H1 (cell line): ENCODE measurements around the gene STAT2. TPM values are rescaled to one million over a fixed set of nuclear protein-coding genes. Genes with fewer than 3 reads are reported as not detected.

ENCODE experiments used
- CTCF ChIA-PET: fragments of 300-600 bp; sonication (Branson Sonifier 250); formaldehyde crosslinking; loops from one replicate; lab custom pipeline; 2021; ENCODE audit not compliant: partially characterized antibody; lab: Charles Lee
- POLR2A ChIA-PET: fragments of 300-600 bp; sonication (Branson Sonifier 250); formaldehyde crosslinking; loops from one replicate; lab custom pipeline; 2021; ENCODE audit warnings: inconsistent platforms; ENCODE audit not compliant: partially characterized antibody; lab: Charles Lee
- DNase-seq, 2 experiments: peaks; one replicate each; pipeline versions ENCODE4 v3.0.0 to v3.0.0-alpha.2; 2010 to 2022; ENCODE audit warnings: low spot score in 2 of 2, low read depth in 1 of 2, mixed read lengths in 1 of 2
- FAIRE-seq: peaks from 2 replicates; lab custom pipeline; 2011; peaks lifted over from hg19 to GRCh38; lab: Jason Lieb, UNC
- H2AFZ ChIP-seq: 2 replicates; pipeline ENCODE4 v1.8.1; 2012; ENCODE audit warnings: low read length, inconsistent platforms
- H2AK5ac ChIP-seq: 2 replicates; pipeline ENCODE4 v1.6.1; 2013; ENCODE audit warnings: low read depth, low read length
- H2BK120ac ChIP-seq: replicated peaks from 2 replicates; pipeline ENCODE3; 2013; ENCODE audit warnings: low read depth, low read length, inconsistent platforms
- H2BK12ac ChIP-seq: 2 replicates; pipeline ENCODE4 v1.6.1; 2013; ENCODE audit warnings: low read depth, low read length
- H2BK15ac ChIP-seq: 2 replicates; pipeline ENCODE4 v1.6.1; 2013; ENCODE audit warnings: low read length
- H2BK20ac ChIP-seq: 2 replicates; pipeline ENCODE4 v1.6.1; 2013; ENCODE audit warnings: low read length
- H2BK5ac ChIP-seq: 2 replicates; pipeline ENCODE4 v1.6.1; 2013; ENCODE audit warnings: low read depth, low read length
- H3K14ac ChIP-seq: 2 replicates; pipeline ENCODE4 v1.6.1; 2013; ENCODE audit warnings: inconsistent platforms; ENCODE audit not compliant: insufficient read length
- H3K18ac ChIP-seq: 2 replicates; pipeline ENCODE4 v1.6.1; 2013; ENCODE audit warnings: low read length; ENCODE audit errors: extremely low read depth
- H3K23ac ChIP-seq: 2 replicates; pipeline ENCODE4 v1.6.1; 2013; ENCODE audit warnings: inconsistent platforms; ENCODE audit not compliant: insufficient read length
- H3K23me2 ChIP-seq: 2 replicates; pipeline ENCODE4 v1.6.1; 2013; ENCODE audit warnings: low read depth, low read length
- H3K27ac ChIP-seq: 2 replicates; pipeline ENCODE4 v1.6.1; 2011; ENCODE audit warnings: low read depth, low read length, inconsistent platforms
- H3K27me3 ChIP-seq, 4 experiments: replicated peaks in 1 of 4; 1 replicate in 1 of 4; 2 replicates in 3 of 4; pipeline versions ENCODE4 v1.6.1 to v1.8.1; 2011 to 2013; ENCODE audit warnings: low read length in 3 of 4, mild to moderate bottlenecking in 3 of 4, inconsistent platforms in 2 of 4, mixed read lengths in 2 of 4, moderate library complexity in 1 of 4; ENCODE audit not compliant: control insufficient read depth in 3 of 4, insufficient read depth in 3 of 4; ENCODE audit errors: extremely low read depth in 1 of 4
- H3K36me3 ChIP-seq, 4 experiments: 2 replicates each; pipeline versions ENCODE4 v1.6.1 to v1.8.1; 2011 to 2013; ENCODE audit warnings: mild to moderate bottlenecking in 4 of 4, low read length in 3 of 4, moderate library complexity in 2 of 4, control low read depth in 1 of 4, inconsistent platforms in 1 of 4; ENCODE audit not compliant: insufficient read depth in 4 of 4, control insufficient read depth in 2 of 4
- H3K4ac ChIP-seq: replicated peaks from 2 replicates; pipeline ENCODE3; 2013; ENCODE audit warnings: low read length, low read depth, mixed read lengths, inconsistent platforms; ENCODE audit not compliant: insufficient read length
- H3K4me1 ChIP-seq, 4 experiments: replicated peaks in 1 of 4; 1 replicate in 1 of 4; 2 replicates in 3 of 4; pipeline versions ENCODE4 v1.6.1 to v1.8.1; 2011 to 2013; ENCODE audit warnings: low read length in 3 of 4, inconsistent platforms in 2 of 4, mixed read lengths in 1 of 4; ENCODE audit not compliant: insufficient read depth in 4 of 4, control insufficient read depth in 3 of 4
- H3K4me2 ChIP-seq, 2 experiments: 2 replicates each; pipeline versions ENCODE4 v1.6.1 to v1.8.1; 2011 to 2013; ENCODE audit warnings: low read depth in 2 of 2, low read length in 2 of 2, control low read depth in 1 of 2, inconsistent platforms in 1 of 2, mild to moderate bottlenecking in 1 of 2; ENCODE audit not compliant: insufficient read depth in 1 of 2
- H3K4me3 ChIP-seq, 4 experiments: fragments of 200-600, 300-600 bp in 1 of 4; sonication (generic), shearing (Covaris generic), sonication (Bioruptor Twin) in 1 of 4; 2 replicates each; pipeline versions ENCODE4 v1.5.1 to v1.8.1; 2011 to 2016; ENCODE audit warnings: low read length in 4 of 4, low read depth in 3 of 4, control low read depth in 2 of 4, inconsistent platforms in 2 of 4, mild to moderate bottlenecking in 2 of 4, mixed read lengths in 1 of 4, moderate library complexity in 1 of 4; ENCODE audit not compliant: insufficient read depth in 2 of 4; ENCODE audit errors: extremely low read depth in 1 of 4
- H3K56ac ChIP-seq: replicated peaks from 2 replicates; pipeline ENCODE3; 2013; ENCODE audit warnings: low read depth, mild to moderate bottlenecking, mixed read lengths, low read length, inconsistent platforms; ENCODE audit not compliant: insufficient read length
- H3K79me1 ChIP-seq: 2 replicates; pipeline ENCODE4 v1.6.1; 2013; ENCODE audit warnings: low read depth, low read length, control low read depth
- H3K79me2 ChIP-seq, 2 experiments: 2 replicates each; pipeline versions ENCODE4 v1.6.1 to v1.8.1; 2012 to 2013; ENCODE audit warnings: low read length in 2 of 2, mild to moderate bottlenecking in 2 of 2, inconsistent platforms in 1 of 2; ENCODE audit not compliant: insufficient read depth in 2 of 2, control insufficient read depth in 1 of 2
- H3K9ac ChIP-seq, 4 experiments: replicated peaks in 1 of 4; 1 replicate in 1 of 4; 2 replicates in 3 of 4; pipeline versions ENCODE4 v1.6.1 to v1.8.1; 2011 to 2013; ENCODE audit warnings: low read depth in 3 of 4, low read length in 3 of 4, control low read depth in 2 of 4, mild to moderate bottlenecking in 2 of 4, moderate library complexity in 2 of 4, inconsistent platforms in 1 of 4; ENCODE audit errors: extremely low read depth in 1 of 4
- H3K9me3 ChIP-seq, 2 experiments: 2 replicates each; pipeline versions ENCODE4 v1.6.1 to v1.8.1; 2012 to 2013; ENCODE audit warnings: mild to moderate bottlenecking in 2 of 2, moderate library complexity in 2 of 2, control low read depth in 1 of 2, inconsistent platforms in 1 of 2, low read depth in 1 of 2, low read length in 1 of 2, mixed read lengths in 1 of 2; ENCODE audit not compliant: insufficient read depth in 2 of 2
- H4K20me1 ChIP-seq, 2 experiments: replicated peaks in 1 of 2; 2 replicates each; pipeline versions ENCODE3 to v1.8.1; 2011 to 2013; ENCODE audit warnings: inconsistent platforms in 2 of 2, low read length in 2 of 2, mild to moderate bottlenecking in 1 of 2; ENCODE audit not compliant: insufficient read depth in 2 of 2, control insufficient read depth in 1 of 2
- H4K5ac ChIP-seq: 2 replicates; pipeline ENCODE4 v1.6.1; 2013; ENCODE audit warnings: low read length, low read depth, mixed read lengths, inconsistent platforms; ENCODE audit not compliant: insufficient read length
- H4K8ac ChIP-seq: 2 replicates; pipeline ENCODE4 v1.8.0; 2013; ENCODE audit warnings: mild to moderate bottlenecking, moderate library complexity, low read length, inconsistent platforms; ENCODE audit not compliant: insufficient read depth; ENCODE audit errors: extremely low read depth
- H4K91ac ChIP-seq: replicated peaks from 2 replicates; pipeline ENCODE3; 2013; ENCODE audit warnings: low read length, mixed read lengths, inconsistent platforms; ENCODE audit not compliant: insufficient read length
- RNF2 ChIP-seq: fragments of 200-900, 300-1000 bp; sonication (generic); IDR thresholded peaks from 2 replicates; pipeline ENCODE4 v1.7.1; 2016; ENCODE audit warnings: borderline replicate concordance, low read depth, mild to moderate bottlenecking, antibody characterized with exemption, low read length; ENCODE audit not compliant: poor library complexity, severe bottlenecking; ENCODE audit errors: missing control alignments
- WGBS, 2 experiments: shearing (Covaris generic) in 1 of 2; methylation state at CpG; one replicate each; pipeline versions ENCODE4 v1.1.6 to v1.1.7; 2013 to 2015; ENCODE audit warnings: low lambda C conversion rate in 2 of 2, mixed read lengths in 2 of 2, inconsistent platforms in 1 of 2, low coverage in 1 of 2, missing lambda C conversion rate in 1 of 2; ENCODE audit not compliant: insufficient replicate concordance in 2 of 2, insufficient coverage in 1 of 2, insufficient read length in 1 of 2; ENCODE audit errors: extremely low coverage in 1 of 2, missing lambda C conversion rate in 1 of 2; 5-methylcytosine and 5-hydroxymethylcytosine counted together
- polyA plus RNA-seq, 7 experiments: library from polyadenylated mRNA; depleted of rRNA in 3 of 7; stranded (reverse) in 5 of 7; unstranded in 2 of 7; fragments of >200 nt in 5 of 7; fragments of 200-250 nt in 2 of 7; gene quantifications; 1 replicate in 5 of 7; 2 replicates in 1 of 7; 4 replicates in 1 of 7; pipeline versions ENCODE4 v1.2.1 to v1.2.3, GENCODE V29; 2011 to 2013; ENCODE audit warnings: missing spikeins in 2 of 7, mixed read lengths in 2 of 7
- total RNA-seq: library from RNA; stranded (reverse); fragmentation: NEBNext Ultra II Directional; extraction: Animal tissue kit (Norgen Biotek cat#: 25700); gene quantifications from 2 replicates; pipeline ENCODE4 v1.2.1, GENCODE V29; 2021

Gene STAT2
- total and polyA plus RNA-seq, 2 of the 8 experiments (the other 6 are each of a cell fraction or from before 2014, with no cell fraction given): 37.1 to 44.7 TPM

- WGBS, 2 experiments: 68% methylated on average over 7 of the region's 7 CpGs; no CpG with 5 or more reads in 1 of the 2 experiments
These were observed 27.3 kb upstream of the STAT2 start for GRCh38 chr12:56387152-56387736.

More at GRCh38 chr12:56387152-56387736, 27.3 kb upstream of the STAT2 start:
- Histone ChIP-seq H3K4me2 (peak overlapping the region in 1 of 2 experiments; percentile 48; a peak in 1 of 4 replicates), H3K9me3 (no peaks in the 10 kb centered on the region), H2BK120ac (no peak overlapping the region), H3K79me2 (no peaks in the 10 kb centered on the region), H3K4me3 (no peak overlapping the region), H4K91ac (no peak overlapping the region), H3K4ac (no peak overlapping the region), H3K4me1 (peaks cover 0 to 3% (median 0%) of the 10 kb centered on the region in 4 experiments; a peak in 1 of 7 replicates), H4K5ac (no peak overlapping the region), H2BK5ac (no peak overlapping the region), H3K79me1 (no peaks in the 10 kb centered on the region), H3K36me3 (no peaks in the 10 kb centered on the region), H3K18ac (peak overlapping the region; percentile 53; the same call in 1 of the 2 replicates), H4K8ac (no peak overlapping the region), H3K56ac (no peak overlapping the region), H2AK5ac (no peak overlapping the region), H2AFZ (peak overlapping the region; percentile 48), H3K23me2 (no peaks in the 10 kb centered on the region), H3K27me3 (no peaks in the 10 kb centered on the region), H3K14ac (no peak overlapping the region), H2BK15ac (no peak overlapping the region), H2BK12ac (peak overlapping the region; percentile 70; the same call in 1 of the 2 replicates), H4K20me1 (no peaks in the 10 kb centered on the region), H3K23ac (no peak overlapping the region), H3K9ac (no peak overlapping the region), H3K27ac (no peak overlapping the region), H2BK20ac (no peak overlapping the region)
- ChIA-PET CTCF (interaction anchor here (1.2 to 2.1 kb wide), 2 partner anchors 11 to 38 kb away, joined by 4 to 5 read pairs; no protein-coding TSS in a partner anchor), POLR2A (interaction anchor here (0.6 to 1.3 kb wide), 3 partner anchors 26 to 670 kb away, joined by 3 read pairs; partner anchors contain the start of gene MYL6)
- FAIRE-seq (no peak), DNase-seq (no peak)
- TF ChIP-seq RNF2: no peak
